GM12892 (cell line): ENCODE results near the gene ISLR2.

Experiments used
- POLR2A ChIP-seq: IDR thresholded peaks from 2 replicates; pipeline ENCODE4 v1.6.1; 2011; ENCODE audit warnings: low read depth, low read length, control low read depth
- POLR2AphosphoS5 ChIP-seq: IDR thresholded peaks from 2 replicates; pipeline ENCODE4 v1.6.1; 2011; ENCODE audit warnings: low read depth, low read length, control low read depth

DNA sequence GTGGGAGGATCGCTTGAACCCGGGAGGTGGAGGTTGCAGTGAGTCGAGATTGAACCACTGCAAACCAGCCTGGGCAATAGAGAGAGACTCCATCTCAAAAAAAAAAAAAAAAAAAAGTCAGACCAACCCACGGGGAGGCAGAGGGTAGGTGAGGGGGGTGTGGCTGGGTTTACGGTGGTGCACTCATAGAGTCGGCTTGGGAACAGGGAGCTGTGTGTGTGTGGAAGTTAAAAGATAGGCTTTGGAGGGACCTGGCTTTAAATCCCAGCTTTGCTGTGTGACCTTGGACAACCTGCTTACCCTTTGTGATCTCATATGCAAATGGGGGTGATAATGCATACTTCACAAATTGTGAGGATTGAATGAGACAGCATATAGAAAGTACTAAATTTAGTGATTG is 10.0 kb upstream of the ISLR2 start:
- TF ChIP-seq POLR2A, result no peak
- no peak for TF ChIP-seq POLR2AphosphoS5
